K562 (cell line): Measurements from ENCODE around the gene CDKN2C. TPM values are rescaled to one million over a fixed set of nuclear protein-coding genes. Genes with fewer than 3 reads are reported as not detected.

Experiments
- ATF3 ChIP-seq, 2 experiments: fragments of 450-650 bp in 1 of 2; sonication (generic) in 1 of 2; formaldehyde crosslinking in 1 of 2; IDR thresholded peaks in 1 of 2; conservative IDR thresholded peaks in 1 of 2; 2 replicates each; pipeline versions ENCODE4 v1.6.1 to v1.8.1; 2016 to 2023; ENCODE audit warnings: mild to moderate bottlenecking in 2 of 2, moderate library complexity in 2 of 2, inconsistent platforms in 1 of 2, missing genetic modification reagents in 1 of 2
- CLOCK ChIP-seq: fragments of 250-450 bp; sonication (Bioruptor Pico); IDR thresholded peaks from 2 replicates; pipeline ENCODE4 v1.4.0; 2020; ENCODE audit warnings: mild to moderate bottlenecking, moderate library complexity, borderline replicate concordance
- E2F3 ChIP-seq: fragments of 250-450 bp; sonication (Bioruptor Pico); IDR thresholded peaks from 2 replicates; pipeline ENCODE4 v1.4.0; 2020; ENCODE audit warnings: mild to moderate bottlenecking
- HBP1 ChIP-seq: fragments of 450-650 bp; formaldehyde crosslinking; IDR thresholded peaks from 2 replicates; pipeline ENCODE4 v1.4.0; 2022; ENCODE audit warnings: missing genetic modification characterization
- ID3 ChIP-seq, 2 experiments: fragments of 250-450 bp in 1 of 2; fragments of 450-650 bp in 1 of 2; sonication (Bioruptor Pico) in 1 of 2; IDR thresholded peaks; 2 replicates each; pipeline versions ENCODE4 v1.6.1 to v1.8.0; 2016 to 2021; ENCODE audit warnings: mild to moderate bottlenecking in 2 of 2, moderate library complexity in 2 of 2, missing compliant biosample characterization in 1 of 2, missing genetic modification characterization in 1 of 2
- IRF1 ChIP-seq: sonication (generic); formaldehyde crosslinking; IDR thresholded peaks from 2 replicates; pipeline ENCODE4 v1.8.0; 2022; ENCODE audit warnings: missing genetic modification reagents, mild to moderate bottlenecking, borderline replicate concordance
- MCM5 ChIP-seq: fragments of 450-650 bp; IDR thresholded peaks from 2 replicates; pipeline ENCODE4 v1.6.1; 2016; ENCODE audit warnings: low read depth
- NFIC ChIP-seq: fragments of 450-650 bp; IDR thresholded peaks from 2 replicates; pipeline ENCODE4 v1.6.1; 2017; ENCODE audit warnings: mild to moderate bottlenecking, inconsistent platforms
- POLR2H ChIP-seq: IDR thresholded peaks from 2 replicates; pipeline ENCODE4 v1.6.1; 2016; ENCODE audit warnings: missing genetic modification characterization, low read depth, mild to moderate bottlenecking, control low read depth, missing compliant biosample characterization, moderate library complexity
- POLR3A ChIP-seq: IDR thresholded peaks from 2 replicates; pipeline ENCODE4 v1.6.1; 2011; ENCODE audit warnings: borderline replicate concordance, mild to moderate bottlenecking, moderate library complexity; ENCODE audit not compliant: insufficient read length, insufficient read depth; ENCODE audit errors: extremely low read depth
- PTTG1 ChIP-seq: fragments of 450-650 bp; IDR thresholded peaks from 2 replicates; pipeline ENCODE4 v1.6.1; 2016; ENCODE audit warnings: low read depth, mild to moderate bottlenecking, missing genetic modification characterization, missing compliant biosample characterization
- SMAD2 ChIP-seq: fragments of 150-350 bp; IDR thresholded peaks from 2 replicates; pipeline ENCODE4 v1.6.1; 2014; ENCODE audit warnings: low read depth, mild to moderate bottlenecking, low read length
- SOX6 ChIP-seq: fragments of 450-650 bp; IDR thresholded peaks from 2 replicates; pipeline ENCODE4 v1.6.1; 2014; ENCODE audit warnings: mild to moderate bottlenecking
- TCF3 ChIP-seq: sonication (generic); formaldehyde crosslinking; IDR thresholded peaks from 2 replicates; pipeline ENCODE4 v1.4.0; 2020; ENCODE audit warnings: mild to moderate bottlenecking, missing genetic modification reagents
- ZBED1 ChIP-seq: IDR thresholded peaks from 2 replicates; pipeline ENCODE4 v1.6.1; 2014
- ZNF124 ChIP-seq: sonication (generic); formaldehyde crosslinking; IDR thresholded peaks from 2 replicates; pipeline ENCODE4 v1.8.1; 2022; ENCODE audit warnings: missing genetic modification reagents
- ZNF140 ChIP-seq: fragments of 250-450 bp; sonication (Bioruptor Pico); IDR thresholded peaks from 2 replicates; pipeline ENCODE4 v1.8.0; 2021; ENCODE audit warnings: moderate library complexity, mild to moderate bottlenecking, inconsistent platforms
- ZNF253 ChIP-seq: fragments of 250-450 bp; sonication (Bioruptor Pico); conservative IDR thresholded peaks from 2 replicates; pipeline ENCODE4 v1.6.1; 2021; ENCODE audit warnings: mild to moderate bottlenecking
- ZNF445 ChIP-seq: fragments of 250-450 bp; sonication (Bioruptor Pico); IDR thresholded peaks from 2 replicates; pipeline ENCODE4 v1.4.0; 2020; ENCODE audit warnings: low read depth, mild to moderate bottlenecking, moderate library complexity
- ZNF717 ChIP-seq: fragments of 250-450 bp; sonication (Bioruptor Pico); IDR thresholded peaks from 2 replicates; pipeline ENCODE4 v1.5.0; 2021
- ZNF778 ChIP-seq: fragments of 450-650 bp; formaldehyde crosslinking; IDR thresholded peaks from 2 replicates; pipeline ENCODE4 v1.4.0; 2020; ENCODE audit warnings: mild to moderate bottlenecking, moderate library complexity
- ZNF830 ChIP-seq: fragments of 250-450 bp; sonication (Bioruptor Pico); IDR thresholded peaks from 2 replicates; pipeline ENCODE4 v1.5.0; 2021; ENCODE audit warnings: mild to moderate bottlenecking
- polyA plus RNA-seq, 8 experiments: library from polyadenylated mRNA; depleted of rRNA in 4 of 8; stranded (reverse) in 5 of 8; unstranded in 3 of 8; fragments of >200 nt; fragmentation: Nextera tagmentation in 2 of 8; fragmentation: Illumina TruSeq in 1 of 8; extraction: Ambion mirVana in 2 of 8; extraction: Trizol in 1 of 8; gene quantifications; 2 replicates each; pipeline versions ENCODE4 v1.2.1 to v1.2.3, GENCODE V29; 2011 to 2014; ENCODE audit warnings: inconsistent platforms in 1 of 8, missing spikeins in 1 of 8
- total RNA-seq, 7 experiments: library from RNA; depleted of rRNA in 6 of 7; stranded (reverse); fragments of >200 nt in 6 of 7; fragmentation: Illumina TruSeq in 2 of 7; extraction: Trizol in 2 of 7; gene quantifications; 2 replicates each; pipeline versions ENCODE4 v1.2.1 to v1.2.3, GENCODE V29; 2011 to 2021; ENCODE audit warnings: low replicate concordance in 1 of 7

The CDKN2C gene
- total and polyA plus RNA-seq, 9 of the 15 experiments (the other 6 are each of a cell fraction or from before 2014, with no cell fraction given) = 11.9 to 74.3 (median 45.9) TPM

- TF ChIP-seq HBP1 (CRISPR knock-in tag) = no peak
- no peak for TF ChIP-seq E2F3 (CRISPR knock-in tag)
- no peak; the same call in 1 of the 2 replicates for TF ChIP-seq NFIC
- no peak for TF ChIP-seq ZBED1
- TF ChIP-seq PTTG1 (tag) = no peak
- TF ChIP-seq ZNF830 (CRISPR knock-in tag) = no peak
- no peak for TF ChIP-seq MCM5
- TF ChIP-seq CLOCK (CRISPR knock-in tag) = no peak
- TF ChIP-seq IRF1 (CRISPR knock-in tag) = no peak
- TF ChIP-seq ZNF778 (CRISPR knock-in tag) = no peak
- peak; percentile 39; the same call in 1 of the 2 replicates for TF ChIP-seq ZNF124 (CRISPR knock-in tag)
- no peak for TF ChIP-seq ZNF717
- no peak for TF ChIP-seq ZNF253 (CRISPR knock-in tag)
- TF ChIP-seq POLR3A = no peak
- TF ChIP-seq SOX6 = no peak
- TF ChIP-seq POLR2H (tag) = no peak; the same call in 1 of the 2 replicates
- TF ChIP-seq ZNF140 = no peak
- TF ChIP-seq ATF3 (IDR thresholded peaks at IDR 0.05) = no peak
- TF ChIP-seq ATF3 (CRISPR knock-in tag; conservative IDR thresholded peaks at IDR 0.05) = no peak
- no peak for TF ChIP-seq ZNF445 (CRISPR knock-in tag)
- TF ChIP-seq ID3 (CRISPR knock-in tag; IDR thresholded peaks at IDR 0.05) = no peak
- peak; percentile 65 for TF ChIP-seq ID3 (tag; IDR thresholded peaks at IDR 0.05)
- TF ChIP-seq TCF3 (CRISPR knock-in tag) = no peak
- TF ChIP-seq SMAD2 = no peak
These were observed 8.3 kb downstream of the CDKN2C start (continued) for GRCh38 chr1:50978144-50978851.
